Stomach (tissue), 9 donors: Measurements from ENCODE around the gene C1orf21. TPM values are rescaled to one million over a fixed set of nuclear protein-coding genes. Genes with fewer than 3 reads are reported as not detected.

Experiments used
- DNase-seq, 2 donors: peaks; one replicate each; pipeline versions ENCODE4 v3.0.0 to v3.0.0-alpha.2; 2013 to 2019
- H3K27ac ChIP-seq, 5 donors: fragments of 200-600 bp in 4 of 5; sonication (generic) in 4 of 5; one replicate each; pipeline ENCODE4 v1.5.1; 2013 to 2019; ENCODE audit warnings: mild to moderate bottlenecking in 1 of 5, moderate library complexity in 1 of 5
- H3K27me3 ChIP-seq, 3 donors: fragments of 200-600 bp; sonication (generic); one replicate each; pipeline ENCODE4 v1.5.1; 2017 to 2019; ENCODE audit warnings: mixed run types in 1 of 3
- H3K36me3 ChIP-seq, 4 donors: fragments of 200-600 bp; sonication (generic); 1 replicate in 3 of 4; 2 replicates in 1 of 4; pipeline ENCODE4 v1.5.1; 2016 to 2019
- H3K4me1 ChIP-seq, 4 donors: fragments of 200-600 bp; sonication (generic); one replicate each; pipeline ENCODE4 v1.5.1; 2016 to 2019
- H3K4me3 ChIP-seq, 4 donors: fragments of 200-600 bp; sonication (generic) in 3 of 4; one replicate each; pipeline ENCODE4 v1.5.1; 2016 to 2019; ENCODE audit warnings: mild to moderate bottlenecking in 1 of 4
- H3K9me3 ChIP-seq, 4 donors: fragments of 200-600 bp; sonication (generic); one replicate each; pipeline ENCODE4 v1.5.1; 2016 to 2019
- CTCF ChIP-seq, 7 experiments: fragments of 450-650 bp in 4 of 7; fragments of 200-600 bp in 3 of 7; sonication (generic) in 3 of 7; IDR thresholded peaks; one replicate each; pipeline ENCODE4 v1.5.1; 2016 to 2019; ENCODE audit warnings: antibody characterized with exemption in 7 of 7, control low read depth in 2 of 7, mild to moderate bottlenecking in 1 of 7
- EP300 ChIP-seq: sonication (generic); formaldehyde crosslinking; IDR thresholded peaks from one replicate; pipeline ENCODE4 v1.6.1; 2017; ENCODE audit warnings: antibody characterized with exemption
- POLR2A ChIP-seq, 4 donors: fragments of 450-650 bp; IDR thresholded peaks; one replicate each; pipeline ENCODE4 v1.6.1; 2016; ENCODE audit warnings: antibody characterized with exemption in 4 of 4, control low read depth in 2 of 4, mild to moderate bottlenecking in 1 of 4, moderate library complexity in 1 of 4
- POLR2AphosphoS5 ChIP-seq, 3 donors: sonication (generic); formaldehyde crosslinking; IDR thresholded peaks; one replicate each; pipeline ENCODE4 v1.6.1; 2016; ENCODE audit warnings: antibody characterized with exemption in 3 of 3
- WGBS, 5 donors: extraction: QIAGEN DNeasy Blood & Tissue Kit in 3 of 5; methylation state at CpG; one replicate each; pipeline versions ENCODE4 v1.1.5 to v1.1.7; 2013 to 2018; 5-methylcytosine and 5-hydroxymethylcytosine counted together
- intact Hi-C: fragments of 100-400 bp; cut with DNase I; formaldehyde crosslinking; loops from one replicate; pipeline ENCODE4 v1.15.1; 2023; ENCODE audit warnings: low total_unique reads
- polyA plus RNA-seq, 3 donors: library from polyadenylated mRNA; stranded (reverse); fragments of 200-250 nt; gene quantifications; one replicate each; pipeline ENCODE4 v1.2.3, GENCODE V29; 2013
- total RNA-seq, 5 donors: library from RNA; depleted of rRNA; stranded (reverse); fragments of >200 nt; gene quantifications; one replicate each; pipeline versions ENCODE4 v1.1.0 to v1.2.3, GENCODE V29; 2014 to 2016
- donor health status: healthy with polysubstance abuse.
- donor health status: Bipolar disorder and iron deficiency.
- donor health status: healthy.

The C1orf21 gene
- total and polyA plus RNA-seq, 8 donors = 10.1 to 114 (median 37.4) TPM

- no peak for DNase-seq
- Histone ChIP-seq H3K27me3 (no peaks in the 10 kb centered on the region), H3K4me1 (peaks cover 0 to 20% (median 10%) of the 10 kb centered on the region in 4 donors), H3K27ac (no peak overlapping the region), H3K9me3 (no peaks in the 10 kb centered on the region), H3K4me3 (no peak overlapping the region), H3K36me3 (no peaks in the 10 kb centered on the region)
- 10 to 39% (median 24%) methylated on average over 1 of the region's 1 CpG for WGBS, 5 donors
- intact Hi-C loops = no loop called here
- TF ChIP-seq POLR2AphosphoS5 (IDR thresholded peaks at IDR 0.05) = no peak
- no peak for TF ChIP-seq POLR2A (IDR thresholded peaks at IDR 0.05)
- TF ChIP-seq EP300 = no peak
- no peak for TF ChIP-seq CTCF (IDR thresholded peaks at IDR 0.05)
Observed at GRCh38 chr1:184643661-184644060, 256.8 kb downstream of the C1orf21 start.

DNA sequence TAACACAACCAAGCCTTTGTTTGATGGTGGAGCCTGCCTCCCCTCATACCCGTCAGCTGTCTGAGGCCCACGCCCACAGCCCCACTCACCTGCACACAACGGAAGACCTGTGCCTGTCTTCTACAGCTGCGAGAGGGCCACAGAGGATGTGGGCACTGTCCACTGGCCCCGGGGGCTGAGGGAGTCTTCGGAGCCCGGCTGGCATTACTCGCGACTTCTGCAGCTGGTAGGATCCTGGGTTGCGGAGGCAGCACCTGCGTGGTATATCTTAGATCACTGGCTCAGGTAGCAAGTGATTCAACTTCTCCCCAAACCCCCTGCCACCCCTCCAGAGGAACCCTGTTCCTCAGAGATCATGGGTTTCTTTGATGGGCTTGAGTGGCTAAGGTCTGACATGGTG lies 257.9 kb downstream of the C1orf21 start:
- no peak overlapping the region for H3K27ac ChIP-seq
- DNase-seq = no peak
- WGBS, 5 donors = 93 to 98% (median 96%) methylated on average over 9 to 11 of the region's 11 CpGs
- H3K4me1 ChIP-seq = peaks cover 0 to 19% (median 15%) of the 10 kb centered on the region in 4 donors
- H3K9me3 ChIP-seq = no peaks in the 10 kb centered on the region
- H3K36me3 ChIP-seq = no peaks in the 10 kb centered on the region
- no peak overlapping the region for H3K4me3 ChIP-seq
- no peak for TF ChIP-seq EP300
- no peak for TF ChIP-seq CTCF (IDR thresholded peaks at IDR 0.05)
- no peak for TF ChIP-seq POLR2A (IDR thresholded peaks at IDR 0.05)
- TF ChIP-seq POLR2AphosphoS5 (IDR thresholded peaks at IDR 0.05) = no peak
- H3K27me3 ChIP-seq = no peaks in the 10 kb centered on the region
- intact Hi-C loops = no loop called here

DNA sequence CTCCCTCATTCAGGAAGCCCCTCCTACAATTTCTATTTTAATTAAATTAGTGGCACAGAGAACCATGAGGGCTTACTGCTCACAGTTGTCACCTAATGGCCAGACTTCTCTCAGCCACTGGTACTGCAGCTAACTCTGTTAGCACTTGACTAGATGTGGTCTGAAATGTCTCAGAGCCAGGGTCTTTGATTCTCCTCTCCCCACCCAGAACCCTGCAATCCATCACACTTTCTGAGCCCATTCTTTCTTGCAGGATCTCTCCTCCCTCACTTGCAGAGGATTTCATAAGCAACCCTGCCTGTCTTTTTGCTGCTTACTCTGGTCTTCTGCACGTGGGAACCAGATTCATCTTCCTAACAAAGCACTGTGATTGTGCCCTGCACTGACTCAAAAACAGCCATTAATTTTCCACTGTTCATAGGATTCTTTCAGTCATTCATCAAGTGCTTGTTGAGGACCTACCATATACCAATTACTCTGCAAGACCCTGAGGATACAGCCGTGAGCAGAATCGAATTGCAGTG lies 259.4 kb downstream of the C1orf21 start:
- H3K9me3 ChIP-seq = no peaks in the 10 kb centered on the region
- H3K27me3 ChIP-seq = no peaks in the 10 kb centered on the region
- intact Hi-C loops = no loop called here
- H3K4me3 ChIP-seq = no peak overlapping the region
- H3K27ac ChIP-seq = no peak overlapping the region
- no peaks in the 10 kb centered on the region for H3K36me3 ChIP-seq
- TF ChIP-seq EP300 = no peak
- no peak for TF ChIP-seq POLR2AphosphoS5 (IDR thresholded peaks at IDR 0.05)
- no peak for TF ChIP-seq CTCF (IDR thresholded peaks at IDR 0.05)
- no peak for TF ChIP-seq POLR2A (IDR thresholded peaks at IDR 0.05)
- WGBS, 5 donors = 83 to 94% (median 85%) methylated on average over 3 of the region's 3 CpGs
- DNase-seq = no peak
- H3K4me1 ChIP-seq = peaks cover 0 to 22% (median 13%) of the 10 kb centered on the region in 4 donors

DNA sequence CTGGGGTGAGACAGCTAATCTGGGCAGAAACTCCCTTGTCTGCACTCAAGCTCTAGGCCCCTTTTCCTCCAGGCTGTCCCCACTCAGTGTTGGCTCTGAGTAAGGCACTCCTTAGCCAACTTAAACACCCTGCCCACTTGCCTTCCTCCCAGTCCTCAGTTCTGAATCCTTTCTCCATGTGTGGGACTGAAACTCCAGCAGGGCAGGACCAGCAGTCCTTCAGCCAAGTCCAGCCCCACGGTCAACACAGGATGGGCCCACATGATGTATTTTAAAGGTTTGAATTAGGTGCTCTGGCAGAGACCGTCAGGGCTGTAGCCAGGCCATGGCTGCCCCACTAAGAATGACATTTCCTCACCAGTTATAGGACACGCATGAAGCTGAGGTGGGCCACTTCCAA lies 260.0 kb downstream of the C1orf21 start:
- H3K4me3 ChIP-seq = no peak overlapping the region
- no peaks in the 10 kb centered on the region for H3K27me3 ChIP-seq
- H3K9me3 ChIP-seq = no peaks in the 10 kb centered on the region
- 87 to 95% (median 91%) methylated on average over 3 of the region's 3 CpGs for WGBS, 5 donors
- DNase-seq = no peak
- peaks cover 0 to 22% (median 11%) of the 10 kb centered on the region in 4 donors for H3K4me1 ChIP-seq
- intact Hi-C loops = no loop called here
- H3K27ac ChIP-seq = no peak overlapping the region
- no peak for TF ChIP-seq POLR2AphosphoS5 (IDR thresholded peaks at IDR 0.05)
- H3K36me3 ChIP-seq = no peaks in the 10 kb centered on the region

DNA sequence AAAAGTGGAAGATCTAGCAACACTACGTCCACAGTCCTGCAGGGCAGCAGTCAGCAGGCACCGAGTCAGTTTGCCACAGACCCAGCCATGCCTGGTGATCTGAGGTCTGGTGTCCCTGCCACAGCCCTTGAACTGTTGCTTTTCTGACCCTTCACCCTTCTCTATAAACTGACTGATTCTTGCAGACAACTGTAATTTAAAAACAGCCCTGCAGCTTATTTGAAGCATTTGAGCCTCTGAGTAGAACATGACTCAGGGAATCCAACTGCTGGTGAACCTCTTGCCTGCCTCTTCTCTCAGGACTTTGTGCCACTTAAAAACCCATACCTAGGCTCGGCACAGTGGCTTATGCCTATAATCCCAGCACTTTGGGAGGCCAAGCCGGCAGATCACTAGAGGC lies 260.6 kb downstream of the C1orf21 start:
- DNase-seq = no peak
- intact Hi-C loops = no loop called here
- Histone ChIP-seq H3K27me3 (no peaks in the 10 kb centered on the region), H3K36me3 (no peaks in the 10 kb centered on the region), H3K4me1 (peaks cover 0 to 22% (median 10%) of the 10 kb centered on the region in 4 donors), H3K9me3 (peaks cover 0 to 5% (median 0%) of the 10 kb centered on the region in 4 donors), H3K27ac (no peak overlapping the region), H3K4me3 (no peak overlapping the region)
- no peak for TF ChIP-seq EP300
- 77 to 90% (median 81%) methylated on average over 4 of the region's 4 CpGs for WGBS, 5 donors
